ENCODE measurements around the gene EBF3. TPM values are rescaled to one million over a fixed set of nuclear protein-coding genes. Genes with fewer than 3 reads are reported as not detected.

The EBF3 gene
- total RNA-seq, 6 experiments from 2014 or later: 0.12 TPM; not detected in 5

DNA sequence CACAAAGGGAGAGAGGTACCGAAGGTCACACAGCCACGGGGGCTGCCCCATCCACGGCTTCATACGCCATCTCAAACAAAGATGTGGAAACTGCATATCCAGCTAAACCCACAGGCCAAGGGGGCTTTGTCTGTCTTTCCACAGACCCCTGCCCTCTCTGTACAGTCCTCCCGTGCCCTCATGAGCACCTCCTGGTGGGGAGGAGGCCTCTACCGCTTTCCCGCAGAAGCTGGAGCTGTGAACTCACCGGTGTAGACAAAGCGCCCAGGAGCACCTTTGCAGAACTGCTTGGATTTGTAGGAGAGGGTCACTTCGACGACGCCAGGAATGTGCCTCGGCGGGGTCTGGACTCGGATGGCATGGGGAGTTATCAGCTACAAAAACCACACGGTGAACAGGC, 97.2 kb downstream of the EBF3 start:
- Histone ChIP-seq H3K9me3 (no peaks in the 10 kb centered on the region), H3K27ac (no peak overlapping the region), H3K4me3 (no peak overlapping the region), H3K36me3 (no peaks in the 10 kb centered on the region), H3K27me3 (no peaks in the 10 kb centered on the region), H3K4me1 (no peaks in the 10 kb centered on the region)
- intact Hi-C loops (cut with DNase I): no loop called here
- DNase-seq (no peak), ATAC-seq (no peak)
- 93% methylated on average over 3 of the region's 16 CpGs for WGBS (ENCODE audit: insufficient coverage, low coverage, low lambda C conversion rate, missing lambda C conversion rate)
- no peak for TF ChIP-seq POLR2A (IDR thresholded peaks at IDR 0.05)
- TF ChIP-seq, protein P1, sequence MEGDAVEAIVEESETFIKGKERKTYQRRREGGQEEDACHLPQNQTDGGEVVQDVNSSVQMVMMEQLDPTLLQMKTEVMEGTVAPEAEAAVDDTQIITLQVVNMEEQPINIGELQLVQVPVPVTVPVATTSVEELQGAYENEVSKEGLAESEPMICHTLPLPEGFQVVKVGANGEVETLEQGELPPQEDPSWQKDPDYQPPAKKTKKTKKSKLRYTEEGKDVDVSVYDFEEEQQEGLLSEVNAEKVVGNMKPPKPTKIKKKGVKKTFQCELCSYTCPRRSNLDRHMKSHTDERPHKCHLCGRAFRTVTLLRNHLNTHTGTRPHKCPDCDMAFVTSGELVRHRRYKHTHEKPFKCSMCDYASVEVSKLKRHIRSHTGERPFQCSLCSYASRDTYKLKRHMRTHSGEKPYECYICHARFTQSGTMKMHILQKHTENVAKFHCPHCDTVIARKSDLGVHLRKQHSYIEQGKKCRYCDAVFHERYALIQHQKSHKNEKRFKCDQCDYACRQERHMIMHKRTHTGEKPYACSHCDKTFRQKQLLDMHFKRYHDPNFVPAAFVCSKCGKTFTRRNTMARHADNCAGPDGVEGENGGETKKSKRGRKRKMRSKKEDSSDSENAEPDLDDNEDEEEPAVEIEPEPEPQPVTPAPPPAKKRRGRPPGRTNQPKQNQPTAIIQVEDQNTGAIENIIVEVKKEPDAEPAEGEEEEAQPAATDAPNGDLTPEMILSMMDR (IDR thresholded peaks at IDR 0.05): no peak

DNA sequence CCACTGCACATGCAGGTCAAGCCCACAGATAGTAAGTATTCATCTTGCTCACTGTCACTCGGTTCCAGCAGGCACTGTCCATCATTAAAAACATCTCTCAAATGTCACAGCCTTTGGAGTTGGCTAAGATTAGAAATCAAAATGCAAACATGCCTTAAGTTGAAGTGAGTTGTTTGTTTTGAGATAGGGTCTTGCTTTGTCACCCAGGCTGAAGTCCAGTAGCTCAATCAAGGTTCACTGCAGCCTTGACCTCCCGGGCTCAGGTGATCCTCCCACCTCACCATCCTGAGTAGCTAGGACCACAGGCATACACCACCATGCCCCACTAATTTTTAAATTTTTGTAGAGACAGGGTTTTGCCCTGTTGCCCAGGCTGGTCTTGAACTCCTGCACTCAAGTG, 98.1 kb downstream of the EBF3 start:
- WGBS (ENCODE audit: insufficient coverage, low coverage, low lambda C conversion rate, missing lambda C conversion rate): 40% methylated on average over 1 of the region's 2 CpGs

DNA sequence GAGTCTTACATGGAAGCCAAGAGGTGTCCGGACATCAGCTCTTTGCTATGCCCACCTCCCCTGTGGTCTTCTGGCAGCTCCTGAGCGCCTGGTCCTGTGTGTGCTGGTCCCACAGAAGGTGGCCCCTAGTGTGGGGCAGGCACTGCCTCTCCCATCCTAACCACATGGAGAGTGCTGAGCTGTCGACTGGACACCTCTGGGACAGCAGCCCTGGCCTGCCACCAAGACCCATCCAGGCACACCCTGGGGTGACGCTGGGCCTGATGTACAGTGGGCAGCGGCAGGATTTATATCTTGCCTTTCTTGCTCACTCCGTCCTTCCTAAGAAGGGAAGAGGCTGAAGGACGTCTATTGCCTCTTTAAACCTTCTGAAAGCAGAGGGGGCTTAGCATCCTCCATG, 98.7 kb downstream of the EBF3 start:
- Histone ChIP-seq H3K36me3 (no peaks in the 10 kb centered on the region), H3K9me3 (no peaks in the 10 kb centered on the region), H3K4me1 (no peaks in the 10 kb centered on the region), H3K4me3 (no peak overlapping the region), H3K27me3 (no peaks in the 10 kb centered on the region), H3K27ac (no peak overlapping the region)
- ATAC-seq (no peak), DNase-seq (no peak)
- TF ChIP-seq, protein P1 (IDR thresholded peaks at IDR 0.05): no peak
- TF ChIP-seq POLR2A (IDR thresholded peaks at IDR 0.05): no peak
- intact Hi-C loops (cut with DNase I): no loop called here
- WGBS (ENCODE audit: insufficient coverage, low coverage, low lambda C conversion rate, missing lambda C conversion rate): 75% methylated on average over 4 of the region's 7 CpGs

More for the DNA sequence above, 98.1 kb downstream of the EBF3 start:
- ATAC-seq (no peak), DNase-seq (no peak)
- H3K4me3 ChIP-seq: no peak overlapping the region
- intact Hi-C loops (cut with DNase I): no loop called here
- TF ChIP-seq, protein P1 (IDR thresholded peaks at IDR 0.05): no peak
- no peak for TF ChIP-seq POLR2A (IDR thresholded peaks at IDR 0.05)
- no peaks in the 10 kb centered on the region for H3K27me3 ChIP-seq
- H3K36me3 ChIP-seq: no peaks in the 10 kb centered on the region
- no peaks in the 10 kb centered on the region for H3K9me3 ChIP-seq
- no peak overlapping the region for H3K27ac ChIP-seq
- H3K4me1 ChIP-seq: no peaks in the 10 kb centered on the region

DNA sequence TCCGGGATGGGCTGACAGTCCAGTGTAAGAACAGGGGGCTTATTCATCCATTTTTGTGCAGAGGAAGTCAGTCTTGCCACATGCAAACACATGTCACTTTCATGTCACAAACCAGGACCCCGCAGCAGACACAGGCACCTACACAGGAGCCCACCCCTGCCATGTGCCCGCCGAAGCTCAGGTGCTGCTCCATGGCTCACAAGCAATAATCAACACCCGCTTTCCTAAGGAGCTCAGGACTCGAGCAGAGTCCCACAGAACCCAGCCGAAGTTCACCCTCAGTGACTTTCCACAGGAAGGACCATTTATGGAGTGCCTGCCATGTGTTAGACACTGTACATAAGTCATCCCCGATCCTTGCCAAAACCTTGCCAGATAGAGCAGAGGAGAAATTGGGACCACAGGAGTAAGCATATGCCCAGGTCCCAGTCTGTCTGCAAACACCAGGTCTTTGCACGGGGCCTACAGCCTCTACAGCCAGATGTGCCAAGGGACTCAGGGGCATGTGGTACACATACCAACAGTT, 99.4 kb downstream of the EBF3 start:
- H3K4me3 ChIP-seq: no peak overlapping the region
- DNase-seq (no peak), ATAC-seq (no peak)
- H3K27me3 ChIP-seq: no peaks in the 10 kb centered on the region
- no peak overlapping the region for H3K27ac ChIP-seq
- intact Hi-C loops (cut with DNase I): no loop called here
- H3K4me1 ChIP-seq: no peaks in the 10 kb centered on the region
- H3K36me3 ChIP-seq: no peaks in the 10 kb centered on the region
- TF ChIP-seq POLR2A (IDR thresholded peaks at IDR 0.05): no peak
- TF ChIP-seq, protein P1 (IDR thresholded peaks at IDR 0.05): no peak
- no peaks in the 10 kb centered on the region for H3K9me3 ChIP-seq
- WGBS (ENCODE audit: insufficient coverage, low coverage, low lambda C conversion rate, missing lambda C conversion rate): 80% methylated on average over 3 of the region's 9 CpGs

DNA sequence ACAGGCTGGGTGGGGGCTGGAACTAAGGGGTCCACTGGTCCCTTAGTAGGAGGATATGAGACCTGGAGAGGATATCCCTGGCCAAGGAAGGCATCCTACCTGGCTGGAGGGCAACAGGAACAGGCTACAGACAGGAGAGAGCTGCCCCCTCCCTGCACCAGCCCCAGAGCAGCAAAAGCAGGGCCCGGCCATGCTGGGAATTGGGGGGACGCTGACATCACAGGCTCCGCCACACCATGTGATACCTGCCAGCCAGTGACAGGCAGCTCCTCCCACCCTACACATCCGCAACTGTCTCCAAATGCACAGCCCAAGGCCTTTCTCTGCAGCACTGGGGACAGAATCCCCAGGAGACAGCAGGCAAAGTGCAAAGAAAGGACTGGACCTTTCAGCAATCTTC, 100.0 kb downstream of the EBF3 start:
- intact Hi-C loops (cut with DNase I): no loop called here

More for the DNA sequence above, 100.0 kb downstream of the EBF3 start:
- no peak for TF ChIP-seq POLR2A (IDR thresholded peaks at IDR 0.05)
- TF ChIP-seq, protein P1 (IDR thresholded peaks at IDR 0.05): no peak
- DNase-seq (no peak), ATAC-seq (no peak)
- no peaks in the 10 kb centered on the region for H3K27me3 ChIP-seq
- no peak overlapping the region for H3K4me3 ChIP-seq
- H3K4me1 ChIP-seq: no peaks in the 10 kb centered on the region
- H3K27ac ChIP-seq: no peak overlapping the region
- no peaks in the 10 kb centered on the region for H3K36me3 ChIP-seq
- H3K9me3 ChIP-seq: no peaks in the 10 kb centered on the region
- no CpG with 5 or more reads among the region's 4 CpGs for WGBS (ENCODE audit: insufficient coverage, low coverage, low lambda C conversion rate, missing lambda C conversion rate)
